Trophoblast cell (in vitro differentiated cells and primary cell): ENCODE data around the gene ST6GALNAC4.
A peak's percentile ranks its signal among the peaks of the same experiment; 100 is the strongest.

Experiments used
- DNase-seq, 2 donors: peaks; one replicate each; pipeline ENCODE4 v3.0.0-alpha.2; 2016
- H2AFZ ChIP-seq: 2 replicates; pipeline ENCODE4 v1.6.1; 2013; ENCODE audit warnings: low read length, moderate library complexity, mild to moderate bottlenecking; ENCODE audit not compliant: insufficient read depth, poor library complexity
- H2AK5ac ChIP-seq: 2 replicates; pipeline ENCODE4 v1.6.1; 2013; ENCODE audit warnings: mild to moderate bottlenecking, low read length
- H2BK120ac ChIP-seq: 2 replicates; pipeline ENCODE4 v1.6.1; 2013; ENCODE audit warnings: low read length, mild to moderate bottlenecking, moderate library complexity; ENCODE audit not compliant: insufficient read depth, poor library complexity
- H2BK12ac ChIP-seq: 2 replicates; pipeline ENCODE4 v1.6.1; 2013; ENCODE audit warnings: mild to moderate bottlenecking, low read length, moderate library complexity
- H2BK5ac ChIP-seq: 2 replicates; pipeline ENCODE4 v1.6.1; 2013; ENCODE audit warnings: low read length, low read depth, moderate library complexity, mild to moderate bottlenecking; ENCODE audit not compliant: poor library complexity
- H3K14ac ChIP-seq: 2 replicates; pipeline ENCODE4 v1.6.1; 2013; ENCODE audit warnings: mild to moderate bottlenecking, low read length
- H3K18ac ChIP-seq: 2 replicates; pipeline ENCODE4 v1.6.1; 2013; ENCODE audit warnings: mild to moderate bottlenecking, low read length
- H3K23ac ChIP-seq: 2 replicates; pipeline ENCODE4 v1.6.1; 2013; ENCODE audit warnings: low read length
- H3K27ac ChIP-seq: 2 replicates; pipeline ENCODE4 v1.5.1; 2013; ENCODE audit warnings: low read depth, mild to moderate bottlenecking, inconsistent platforms, low read length, moderate library complexity
- H3K27me3 ChIP-seq: 2 replicates; pipeline ENCODE4 v1.6.1; 2013; ENCODE audit warnings: inconsistent platforms, mild to moderate bottlenecking, low read length, moderate library complexity; ENCODE audit not compliant: insufficient read depth
- H3K36me3 ChIP-seq, 2 experiments: 1 replicate in 1 of 2; 2 replicates in 1 of 2; pipeline ENCODE4 v1.6.1; 2013; ENCODE audit warnings: low read length in 2 of 2, mild to moderate bottlenecking in 2 of 2, moderate library complexity in 1 of 2; ENCODE audit not compliant: insufficient read depth in 2 of 2, control insufficient read depth in 1 of 2
- H3K4ac ChIP-seq: 2 replicates; pipeline ENCODE4 v1.6.1; 2013; ENCODE audit warnings: low read depth, mild to moderate bottlenecking, low read length, moderate library complexity
- H3K4me1 ChIP-seq, 2 experiments: 1 replicate in 1 of 2; 2 replicates in 1 of 2; pipeline ENCODE4 v1.6.1; 2013; ENCODE audit warnings: low read length in 2 of 2, mild to moderate bottlenecking in 2 of 2, moderate library complexity in 1 of 2; ENCODE audit not compliant: insufficient read depth in 2 of 2, control insufficient read depth in 1 of 2
- H3K4me2 ChIP-seq: 2 replicates; pipeline ENCODE4 v1.6.1; 2013; ENCODE audit warnings: inconsistent platforms, mild to moderate bottlenecking, low read length, moderate library complexity
- H3K4me3 ChIP-seq: 2 replicates; pipeline ENCODE4 v1.5.1; 2013; ENCODE audit warnings: mild to moderate bottlenecking, low read depth, low read length, inconsistent platforms
- H3K79me1 ChIP-seq: one replicate; pipeline ENCODE4 v1.6.1; 2013; ENCODE audit warnings: low read length
- H3K79me2 ChIP-seq: 2 replicates; pipeline ENCODE4 v1.6.1; 2013; ENCODE audit warnings: low read length, mild to moderate bottlenecking; ENCODE audit not compliant: control insufficient read depth, insufficient read depth, poor library complexity
- H3K9ac ChIP-seq: 2 replicates; pipeline ENCODE4 v1.6.1; 2013; ENCODE audit warnings: mild to moderate bottlenecking, low read length
- H3K9me3 ChIP-seq: 2 replicates; pipeline ENCODE4 v1.6.1; 2013; ENCODE audit warnings: low read depth, mild to moderate bottlenecking, control low read depth, inconsistent platforms, low read length; ENCODE audit not compliant: insufficient read depth
- H4K12ac ChIP-seq: 2 replicates; pipeline ENCODE4 v1.6.1; 2013; ENCODE audit warnings: low read depth, mild to moderate bottlenecking, low read length, moderate library complexity
- H4K8ac ChIP-seq: 2 replicates; pipeline ENCODE4 v1.6.1; 2013; ENCODE audit warnings: low read depth, mild to moderate bottlenecking, low read length, moderate library complexity
- H4K91ac ChIP-seq: one replicate; pipeline ENCODE4 v1.6.1; 2013; ENCODE audit warnings: low read depth, mild to moderate bottlenecking, low read length, moderate library complexity
- WGBS: extraction: QIAGEN DNeasy Blood & Tissue Kit; methylation state at CpG from one replicate; pipeline ENCODE4 v1.1.7; 2013; ENCODE audit warnings: missing lambda C conversion rate; ENCODE audit not compliant: insufficient read length, insufficient coverage; ENCODE audit errors: extremely low coverage; 5-methylcytosine and 5-hydroxymethylcytosine counted together

The ST6GALNAC4 gene

DNA sequence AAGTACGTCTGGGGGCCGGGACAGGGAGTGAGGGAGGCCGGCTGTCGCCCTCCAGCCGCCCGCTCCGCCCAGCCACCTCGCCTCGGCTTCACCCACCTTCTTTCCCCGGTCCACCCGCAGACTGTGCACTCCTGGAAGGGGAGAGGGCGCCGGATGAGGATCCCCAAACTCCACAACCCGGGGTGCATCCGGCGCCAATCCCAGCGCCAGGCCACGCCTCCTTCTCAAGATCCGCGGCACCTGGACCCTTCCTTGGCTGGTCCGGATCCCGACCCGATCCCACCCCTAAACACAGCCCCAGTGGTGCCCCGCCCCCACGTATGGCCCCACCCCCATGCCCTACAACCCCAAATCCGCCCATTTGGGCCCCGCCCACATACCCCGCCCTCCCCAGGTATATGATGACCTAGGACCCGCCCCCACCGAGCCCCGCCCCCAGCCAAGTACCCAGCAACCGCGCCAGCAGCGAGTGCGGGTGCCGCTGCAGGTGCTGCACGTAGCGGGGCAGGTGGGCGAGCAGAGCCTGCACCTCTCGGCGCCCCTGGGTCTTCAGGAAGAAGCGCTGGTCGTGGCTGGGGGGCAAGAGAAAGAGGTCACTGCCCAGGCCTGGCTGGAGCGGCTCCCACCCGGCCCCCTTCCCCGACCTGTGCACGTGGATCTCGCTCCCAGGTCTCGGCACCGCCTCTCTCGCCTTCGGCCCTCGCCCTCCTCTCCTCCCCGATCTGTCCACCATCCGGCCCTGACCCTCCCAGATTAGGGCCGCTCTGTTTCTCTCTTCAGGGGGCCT is 10.6 kb upstream of the ST6GALNAC4 start:
- Histone ChIP-seq H4K91ac (no peak overlapping the region), H3K27ac (no peak overlapping the region), H3K79me2 (no peaks in the 10 kb centered on the region), H3K27me3 (peaks cover 13% of the 10 kb centered on the region), H3K4me3 (peak overlapping the region; percentile 53), H3K36me3 (no peaks in the 10 kb centered on the region), H2BK12ac (no peak overlapping the region), H3K14ac (no peak overlapping the region), H3K18ac (no peak overlapping the region), H4K12ac (no peak overlapping the region), H3K79me1 (peaks cover 5% of the 10 kb centered on the region), H2BK120ac (no peak overlapping the region), H4K8ac (peak overlapping the region; percentile 3), H3K4me1 (peaks cover 14 to 26% of the 10 kb centered on the region in 2 experiments), H3K4ac (no peak overlapping the region), H3K23ac (no peak overlapping the region), H2AFZ (peak overlapping the region; percentile 73), H2AK5ac (no peak overlapping the region), H3K9me3 (peaks cover 5% of the 10 kb centered on the region), H3K4me2 (peak overlapping the region; percentile 55), H3K9ac (no peak overlapping the region), H2BK5ac (no peak overlapping the region)
- peak; percentile 66 to 75 for DNase-seq
- WGBS = no CpG with 5 or more reads among the region's 56 CpGs

DNA sequence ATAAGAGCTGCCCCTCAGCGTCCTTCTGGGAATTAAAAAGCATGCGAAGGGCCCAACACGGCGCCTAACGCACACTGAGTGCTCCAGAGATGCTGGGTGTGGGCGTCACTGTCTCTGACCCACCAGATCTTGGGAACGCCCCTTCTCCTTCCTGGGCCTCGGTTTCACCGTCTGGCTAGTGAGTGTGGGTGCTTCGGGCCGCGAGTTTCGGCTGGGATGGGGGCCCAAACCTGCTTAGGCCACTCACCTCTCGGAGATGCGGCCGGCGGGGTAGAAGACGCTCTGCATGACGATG is 10.0 kb upstream of the ST6GALNAC4 start:
- H3K4me2 ChIP-seq = peak overlapping the region; percentile 55
- H2BK5ac ChIP-seq = no peak overlapping the region
- H3K9ac ChIP-seq = no peak overlapping the region
- H3K79me1 ChIP-seq = peaks cover 5% of the 10 kb centered on the region
- no peak overlapping the region for H4K12ac ChIP-seq
- H2AK5ac ChIP-seq = no peak overlapping the region
- no peak overlapping the region for H3K18ac ChIP-seq
- H2BK120ac ChIP-seq = no peak overlapping the region
- no peak overlapping the region for H3K4ac ChIP-seq
- peaks cover 14 to 26% of the 10 kb centered on the region in 2 experiments for H3K4me1 ChIP-seq
- H4K91ac ChIP-seq = no peak overlapping the region
- no peak overlapping the region for H3K14ac ChIP-seq
- WGBS = no CpG with 5 or more reads among the region's 19 CpGs
- H2AFZ ChIP-seq = peak overlapping the region; percentile 73
- peak overlapping the region; percentile 3 for H4K8ac ChIP-seq
- no peaks in the 10 kb centered on the region for H3K79me2 ChIP-seq
- H3K23ac ChIP-seq = no peak overlapping the region
- H3K4me3 ChIP-seq = peak overlapping the region; percentile 53
- H2BK12ac ChIP-seq = no peak overlapping the region
- peaks cover 5% of the 10 kb centered on the region for H3K9me3 ChIP-seq
- H3K27ac ChIP-seq = no peak overlapping the region
- peaks cover 13% of the 10 kb centered on the region for H3K27me3 ChIP-seq
- H3K36me3 ChIP-seq = no peaks in the 10 kb centered on the region
- DNase-seq = peak; percentile 61 to 72

DNA sequence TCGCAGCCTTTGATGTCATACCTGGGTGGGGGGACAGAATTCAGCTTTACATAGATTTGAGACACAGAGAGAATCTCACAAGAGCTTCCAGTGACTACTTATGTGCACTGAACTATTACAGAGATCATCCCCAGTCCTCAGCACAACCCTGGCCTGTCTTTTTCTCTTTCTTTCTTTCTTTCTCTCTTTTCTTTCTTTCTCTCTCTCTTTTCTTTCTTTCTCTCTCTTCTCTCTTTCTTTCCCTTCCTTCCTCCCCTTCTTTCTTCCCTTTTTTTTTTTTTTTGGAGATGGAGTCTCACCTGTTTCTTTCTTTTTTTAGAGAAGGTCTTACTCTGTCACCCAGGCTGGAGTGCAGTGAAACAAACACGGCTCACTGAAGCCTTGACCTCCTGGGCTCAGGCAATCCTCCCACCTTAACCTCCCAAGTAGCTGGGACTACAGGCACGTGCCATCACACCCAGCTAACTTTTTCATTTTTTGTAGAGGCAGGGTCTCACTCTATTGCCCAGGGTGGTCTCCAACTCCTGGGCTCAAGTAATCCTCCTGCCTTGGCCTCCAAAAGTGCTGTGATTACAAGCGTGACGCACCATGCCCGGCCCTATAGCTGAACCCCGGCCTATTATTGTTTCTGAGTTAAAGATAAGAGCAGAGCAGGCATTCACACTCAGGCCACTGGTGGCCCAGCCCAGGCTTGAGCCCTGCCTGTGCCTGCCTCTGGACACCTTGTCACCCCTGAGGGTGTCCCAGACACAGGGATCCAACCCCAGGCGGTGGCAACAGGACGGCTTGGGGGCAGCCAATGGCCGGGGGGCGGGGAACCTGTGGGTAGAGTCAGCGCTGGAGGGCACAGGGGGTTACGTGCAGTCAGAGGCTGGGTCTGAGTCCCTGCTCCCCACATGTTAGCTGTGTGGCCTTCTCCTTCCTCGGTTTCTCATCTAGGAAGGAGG is 9.4 kb upstream of the ST6GALNAC4 start:
- H3K18ac ChIP-seq = no peak overlapping the region
- WGBS = no CpG with 5 or more reads among the region's 14 CpGs
- H3K27me3 ChIP-seq = peaks cover 13% of the 10 kb centered on the region
- H4K12ac ChIP-seq = no peak overlapping the region
- no peak for DNase-seq
- H3K9ac ChIP-seq = no peak overlapping the region
- no peak overlapping the region for H3K14ac ChIP-seq
- no peak overlapping the region for H3K4ac ChIP-seq
- H3K9me3 ChIP-seq = peaks cover 5% of the 10 kb centered on the region
- H3K36me3 ChIP-seq = no peaks in the 10 kb centered on the region
- H2AK5ac ChIP-seq = no peak overlapping the region
- no peak overlapping the region for H2BK5ac ChIP-seq
- no peak overlapping the region for H4K8ac ChIP-seq
- H3K4me2 ChIP-seq = peak overlapping the region; percentile 55
- no peak overlapping the region for H3K23ac ChIP-seq
- peak overlapping the region; percentile 73 for H2AFZ ChIP-seq
- H3K79me1 ChIP-seq = peaks cover 5% of the 10 kb centered on the region
- H3K4me3 ChIP-seq = no peak overlapping the region
- no peak overlapping the region for H2BK120ac ChIP-seq
- no peaks in the 10 kb centered on the region for H3K79me2 ChIP-seq
- no peak overlapping the region for H4K91ac ChIP-seq
- peaks cover 9 to 22% of the 10 kb centered on the region in 2 experiments for H3K4me1 ChIP-seq
- no peak overlapping the region for H3K27ac ChIP-seq
- H2BK12ac ChIP-seq = no peak overlapping the region

DNA sequence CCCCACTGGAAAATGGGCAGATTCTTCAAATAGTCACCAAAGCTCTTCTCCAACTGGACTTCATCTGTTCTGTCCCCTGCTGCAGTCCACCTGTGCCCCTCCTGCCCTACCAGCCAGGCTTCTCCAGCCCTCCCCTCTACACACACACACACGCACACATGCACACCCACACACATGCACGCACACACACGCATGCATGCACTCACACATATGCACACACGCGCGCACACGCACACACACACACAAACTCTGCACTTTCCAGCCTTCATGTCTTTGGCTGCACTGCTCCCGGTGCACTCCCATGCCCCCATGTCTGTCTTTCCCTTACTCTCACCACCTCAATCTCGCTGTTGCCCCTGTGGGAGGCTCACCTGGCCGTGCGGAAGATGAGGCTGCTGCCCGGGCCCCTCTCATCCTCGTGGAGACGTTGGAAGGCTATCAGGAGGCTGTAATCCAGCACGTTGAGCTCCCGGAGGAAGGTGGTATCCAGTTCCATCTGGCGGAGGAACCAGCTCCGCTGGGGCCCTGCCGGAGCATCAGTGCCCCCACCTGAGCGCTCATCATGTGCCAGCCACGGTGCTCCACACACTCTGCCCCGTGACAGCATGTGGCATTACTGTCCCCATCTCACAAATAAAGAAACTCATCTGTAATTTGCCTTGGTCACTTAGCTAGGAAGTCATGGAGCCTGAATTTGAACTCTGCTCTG is 8.0 kb upstream of the ST6GALNAC4 start:
- no peak overlapping the region for H4K12ac ChIP-seq
- peaks cover 5% of the 10 kb centered on the region for H3K79me1 ChIP-seq
- no peak for DNase-seq
- no CpG with 5 or more reads among the region's 22 CpGs for WGBS
- H2BK12ac ChIP-seq = no peak overlapping the region
- H2AK5ac ChIP-seq = no peak overlapping the region
- H3K4ac ChIP-seq = no peak overlapping the region
- no peak overlapping the region for H3K23ac ChIP-seq
- H2AFZ ChIP-seq = no peak overlapping the region
- no peaks in the 10 kb centered on the region for H3K79me2 ChIP-seq
- H3K4me2 ChIP-seq = no peak overlapping the region
- no peak overlapping the region for H3K14ac ChIP-seq
- H4K91ac ChIP-seq = no peak overlapping the region
- peaks cover 5% of the 10 kb centered on the region for H3K9me3 ChIP-seq
- no peak overlapping the region for H2BK5ac ChIP-seq
- H3K9ac ChIP-seq = no peak overlapping the region
- H3K18ac ChIP-seq = no peak overlapping the region
- H3K27me3 ChIP-seq = peaks cover 13% of the 10 kb centered on the region
- no peak overlapping the region for H2BK120ac ChIP-seq
- H3K27ac ChIP-seq = no peak overlapping the region
- no peaks in the 10 kb centered on the region for H3K36me3 ChIP-seq
- H4K8ac ChIP-seq = no peak overlapping the region
- peaks cover 5 to 14% of the 10 kb centered on the region in 2 experiments for H3K4me1 ChIP-seq
- H3K4me3 ChIP-seq = no peak overlapping the region
